Keratinocyte (primary cell): Measurements from ENCODE around the gene POLR2L.

ENCODE experiments used
- EZH2 ChIP-seq: IDR thresholded peaks from one replicate; pipeline ENCODE4 v1.6.1; 2012; ENCODE audit warnings: inconsistent platforms, mild to moderate bottlenecking, low read length, moderate library complexity
- TF ChIP-seq, protein P1 (sequence below), 3 experiments: IDR thresholded peaks in 1 of 3; conservative IDR thresholded peaks in 1 of 3; optimal IDR thresholded peaks in 1 of 3; 2 replicates in 2 of 3; 3 replicates in 1 of 3; pipeline versions ENCODE3 to v1.5.1; 2011; ENCODE audit warnings: low read length in 3 of 3, mild to moderate bottlenecking in 3 of 3, moderate library complexity in 2 of 3, control low read depth in 1 of 3, inconsistent platforms in 1 of 3; ENCODE audit not compliant: insufficient read depth in 2 of 3; ENCODE audit errors: extremely low read depth in 1 of 3

DNA sequence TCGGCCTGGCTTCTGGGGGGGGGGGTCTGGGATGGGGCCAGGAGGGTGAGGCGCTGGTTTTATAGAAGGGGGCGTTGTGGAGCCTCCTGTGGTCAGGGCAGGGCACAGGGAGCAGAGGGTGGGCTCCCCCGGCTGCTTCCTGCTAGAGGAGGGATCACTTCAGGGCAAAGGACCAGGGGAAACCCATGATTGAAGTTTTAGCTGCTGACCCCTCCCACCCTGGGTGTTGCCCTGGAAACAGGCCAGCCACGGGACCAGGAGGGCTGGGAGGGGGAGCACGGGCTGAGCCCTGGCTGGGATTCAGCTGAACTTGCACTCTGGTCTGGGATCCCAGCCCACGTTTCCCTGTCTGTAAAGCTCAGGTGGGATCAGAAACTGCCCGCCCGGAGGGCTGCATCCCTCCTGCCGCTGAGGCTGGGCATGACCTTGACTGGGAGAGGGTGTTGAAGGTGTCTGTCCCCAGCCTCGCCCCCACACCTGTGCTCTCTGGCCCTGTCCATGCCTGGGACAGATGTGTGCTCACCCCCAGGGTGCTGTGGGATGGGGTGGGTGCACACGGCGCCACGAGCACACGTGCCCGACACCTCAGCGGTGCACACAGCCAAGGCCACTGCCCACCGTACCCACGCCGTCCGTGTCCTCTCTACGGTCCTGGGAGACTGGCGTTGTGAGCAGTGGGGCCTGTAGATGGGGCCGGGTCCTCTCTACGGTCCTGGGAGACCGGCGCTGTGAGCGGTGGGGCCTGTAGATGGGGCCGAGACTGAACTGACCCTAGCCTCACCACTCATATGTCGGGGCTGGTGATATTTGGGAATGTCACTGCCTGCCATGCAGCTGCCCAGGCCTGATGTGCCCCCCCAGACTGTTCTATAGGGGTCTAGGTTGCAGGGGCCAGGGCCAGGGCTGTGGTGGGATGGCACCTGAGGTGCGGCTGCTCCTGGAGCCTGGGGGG lies 2.6 kb upstream of the POLR2L start:
- TF ChIP-seq, protein P1, sequence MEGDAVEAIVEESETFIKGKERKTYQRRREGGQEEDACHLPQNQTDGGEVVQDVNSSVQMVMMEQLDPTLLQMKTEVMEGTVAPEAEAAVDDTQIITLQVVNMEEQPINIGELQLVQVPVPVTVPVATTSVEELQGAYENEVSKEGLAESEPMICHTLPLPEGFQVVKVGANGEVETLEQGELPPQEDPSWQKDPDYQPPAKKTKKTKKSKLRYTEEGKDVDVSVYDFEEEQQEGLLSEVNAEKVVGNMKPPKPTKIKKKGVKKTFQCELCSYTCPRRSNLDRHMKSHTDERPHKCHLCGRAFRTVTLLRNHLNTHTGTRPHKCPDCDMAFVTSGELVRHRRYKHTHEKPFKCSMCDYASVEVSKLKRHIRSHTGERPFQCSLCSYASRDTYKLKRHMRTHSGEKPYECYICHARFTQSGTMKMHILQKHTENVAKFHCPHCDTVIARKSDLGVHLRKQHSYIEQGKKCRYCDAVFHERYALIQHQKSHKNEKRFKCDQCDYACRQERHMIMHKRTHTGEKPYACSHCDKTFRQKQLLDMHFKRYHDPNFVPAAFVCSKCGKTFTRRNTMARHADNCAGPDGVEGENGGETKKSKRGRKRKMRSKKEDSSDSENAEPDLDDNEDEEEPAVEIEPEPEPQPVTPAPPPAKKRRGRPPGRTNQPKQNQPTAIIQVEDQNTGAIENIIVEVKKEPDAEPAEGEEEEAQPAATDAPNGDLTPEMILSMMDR (optimal IDR thresholded peaks at IDR 0.05 in 1 of 3, IDR thresholded peaks at IDR 0.05 in 1 of 3, conservative IDR thresholded peaks at IDR 0.05 in 1 of 3; ENCODE audit: extremely low read depth in 1 of 3, insufficient read depth in 2 of 3, low read length in 3 of 3) = peak in 1 of 3 experiments; percentile 1
- TF ChIP-seq EZH2 = no peak
